Activated naive CD4-positive, alpha-beta T cell treated with anti-CD3 and anti-CD28 coated beads, Interleukin-2, amount 50 U/mL, for 72 hours (primary cell): Measurements from ENCODE around the gene CDKN2A. TPM values are rescaled to one million over a fixed set of nuclear protein-coding genes. Genes with fewer than 3 reads are reported as not detected.
A peak's percentile ranks its signal among the peaks of the same experiment; 100 is the strongest.

ENCODE experiments used
- ATAC-seq, 2 donors: fragments of 150-1000 bp; cut with Tn5 transposase; 2 replicates each; pipeline ENCODE4 v1.10.0; 2021; ENCODE audit warnings: mild to moderate bottlenecking in 2 of 2, moderate library complexity in 2 of 2
- DNase-seq, 2 donors: peaks; one replicate each; pipeline ENCODE4 v3.0.0; 2021 to 2022; ENCODE audit warnings: low spot score in 2 of 2
- H3K27ac Mint-ChIP-seq, 2 donors: one replicate each; pipeline ENCODE4 v1.8.0; 2022; ENCODE audit warnings: mild to moderate bottlenecking in 2 of 2, mixed read lengths in 2 of 2
- H3K36me3 Mint-ChIP-seq, 2 donors: one replicate each; pipeline ENCODE4 v1.8.0; 2022; ENCODE audit warnings: mixed read lengths in 2 of 2
- H3K9me3 Mint-ChIP-seq, 2 donors: one replicate each; pipeline ENCODE4 v1.8.0; 2022; ENCODE audit warnings: mixed read lengths in 2 of 2
- total RNA-seq, 2 donors: library from RNA; stranded (reverse); gene quantifications; one replicate each; pipeline ENCODE4 v1.2.3, GENCODE V29; 2022

Gene CDKN2A
- total RNA-seq, 2 donors from 2014 or later, result 0.43 to 0.68 TPM

- no peak overlapping the region for H3K27ac Mint-ChIP-seq
- ATAC-seq (no peak), DNase-seq (no peak)
- H3K9me3 Mint-ChIP-seq, result peaks cover 0 to 3% of the 10 kb centered on the region in 2 donors
- no peaks in the 10 kb centered on the region for H3K36me3 Mint-ChIP-seq
Measured at GRCh38 chr9:22010866-22011625, 16.9 kb upstream of the CDKN2A start.

GRCh38 chr9:22009506-22009867 lies 15.3 kb upstream of the CDKN2A start:
- H3K9me3 Mint-ChIP-seq, result peaks cover 0 to 3% of the 10 kb centered on the region in 2 donors
- no peak overlapping the region for H3K27ac Mint-ChIP-seq
- DNase-seq, result no peak
- H3K36me3 Mint-ChIP-seq, result peaks cover 0 to 11% of the 10 kb centered on the region in 2 donors
- peak in 1 of 2 donors; percentile 32 for ATAC-seq

DNA sequence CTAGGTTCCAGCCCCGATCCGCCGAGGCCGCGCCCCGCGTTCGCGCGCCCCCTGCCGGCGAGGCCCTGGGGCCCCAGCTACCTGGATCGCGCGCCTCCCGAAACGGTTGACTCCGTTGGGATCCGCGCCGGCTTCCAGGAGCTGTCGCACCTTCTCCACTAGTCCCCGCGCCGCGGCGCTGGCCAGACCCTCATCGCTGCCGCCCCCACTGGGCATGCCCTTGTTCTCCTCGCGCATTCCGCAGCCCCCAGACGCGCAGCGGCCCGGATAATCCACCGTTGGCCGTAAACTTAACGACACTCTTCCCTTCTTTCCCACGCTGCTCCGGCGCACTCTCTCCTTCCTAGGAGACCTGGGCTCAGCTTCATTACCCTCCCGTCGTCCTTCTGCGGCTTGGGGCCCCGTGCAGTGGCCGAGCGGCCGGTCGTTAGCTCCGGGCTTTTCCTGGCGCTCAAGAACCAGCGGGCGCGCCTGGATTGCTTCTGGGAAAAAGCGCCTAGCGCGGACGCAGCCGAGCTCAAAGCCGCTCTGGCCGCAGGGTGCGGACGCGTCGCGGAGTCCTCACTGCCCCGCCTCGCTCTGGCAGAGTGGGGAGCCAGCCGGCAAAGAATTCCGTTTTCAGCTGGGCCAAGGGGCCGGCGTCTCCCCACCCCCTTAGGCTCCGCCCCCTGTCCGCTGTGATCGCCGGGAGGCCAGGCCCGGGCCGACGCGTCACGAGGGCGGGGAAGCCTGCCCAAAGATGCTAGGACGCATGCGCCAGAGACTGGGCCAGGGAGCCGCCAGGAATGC lies 14.7 kb upstream of the CDKN2A start, which contains the start of gene CDKN2B:
Gene CDKN2B (minus strand): TSS at position 589 of the 789 bp plus-strand sequence. CDS start 352 bp downstream, at position 237.
- Mint-ChIP-seq H3K27ac (no peak within 1 kb of the TSS), H3K36me3 (peaks cover 0 to 11% of the 10 kb centered on the region in 2 donors), H3K9me3 (peaks cover 0 to 3% of the 10 kb centered on the region in 2 donors)
- DNase-seq, result peak; percentile 66 to 85
- peak; percentile 88 to 89 for ATAC-seq

DNA sequence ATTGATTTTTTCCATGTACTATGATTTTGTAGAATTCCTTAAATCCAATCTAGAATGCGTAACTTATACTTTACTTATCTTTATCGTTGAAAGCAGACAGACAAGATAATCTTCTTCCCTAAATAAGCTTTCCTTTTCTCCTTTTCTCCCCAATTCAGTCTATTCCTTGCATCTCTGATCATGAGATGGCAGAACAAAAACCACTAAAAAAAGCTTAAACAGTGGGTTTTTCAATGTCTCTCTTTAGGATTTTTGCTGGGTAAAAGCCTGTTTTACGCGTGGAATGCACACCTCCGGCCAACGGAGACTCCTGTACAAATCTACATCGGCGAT lies 14.2 kb upstream of the CDKN2A start:
- Mint-ChIP-seq H3K27ac (no peak overlapping the region), H3K9me3 (peaks cover 0 to 3% of the 10 kb centered on the region in 2 donors), H3K36me3 (peaks cover 0 to 11% of the 10 kb centered on the region in 2 donors)
- ATAC-seq (no peak), DNase-seq (no peak)

DNA sequence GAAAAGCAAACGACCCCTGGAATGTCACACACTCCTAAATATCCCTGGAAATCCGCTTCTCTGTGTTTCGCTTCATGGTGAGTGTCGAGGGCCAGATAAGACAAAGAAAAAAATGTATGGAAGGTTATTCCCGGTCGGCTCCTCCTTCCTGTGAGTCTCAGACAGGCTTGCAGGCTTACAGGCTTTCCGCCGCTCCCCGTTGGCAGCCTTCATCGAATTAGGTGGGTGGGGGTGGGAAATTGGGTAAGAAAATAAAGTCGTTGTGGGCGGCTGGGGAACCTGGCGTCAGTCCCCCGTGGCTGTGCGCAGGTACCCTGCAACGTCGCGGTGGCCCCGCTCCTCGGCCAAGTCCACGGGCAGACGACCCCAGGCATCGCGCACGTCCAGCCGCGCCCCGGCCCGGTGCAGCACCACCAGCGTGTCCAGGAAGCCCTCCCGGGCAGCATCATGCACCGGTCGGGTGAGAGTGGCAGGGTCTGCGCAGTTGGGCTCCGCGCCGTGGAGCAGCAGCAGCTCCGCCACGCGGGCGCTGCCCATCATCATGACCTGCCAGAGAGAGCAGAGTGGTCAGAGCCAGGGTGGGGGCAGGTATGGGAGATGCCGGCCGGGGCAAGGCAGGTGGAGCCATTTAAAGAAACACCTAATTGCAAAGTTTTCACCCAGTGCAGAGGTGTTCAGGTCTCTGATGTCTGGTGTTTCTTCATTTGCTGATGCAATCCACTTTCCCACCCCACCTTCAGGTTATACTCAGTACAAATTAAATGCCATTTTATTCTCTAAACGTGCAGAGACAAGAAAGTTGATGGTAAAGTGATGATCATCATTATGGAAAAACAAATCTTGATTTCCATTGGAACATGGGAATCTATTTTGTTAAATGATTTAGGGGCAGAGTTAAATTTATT lies 11.8 kb upstream of the CDKN2A start:
- no peak for ATAC-seq
- Mint-ChIP-seq H3K36me3 (peaks cover 0 to 11% of the 10 kb centered on the region in 2 donors), H3K27ac (no peak overlapping the region), H3K9me3 (no peaks in the 10 kb centered on the region)
- no peak for DNase-seq

DNA sequence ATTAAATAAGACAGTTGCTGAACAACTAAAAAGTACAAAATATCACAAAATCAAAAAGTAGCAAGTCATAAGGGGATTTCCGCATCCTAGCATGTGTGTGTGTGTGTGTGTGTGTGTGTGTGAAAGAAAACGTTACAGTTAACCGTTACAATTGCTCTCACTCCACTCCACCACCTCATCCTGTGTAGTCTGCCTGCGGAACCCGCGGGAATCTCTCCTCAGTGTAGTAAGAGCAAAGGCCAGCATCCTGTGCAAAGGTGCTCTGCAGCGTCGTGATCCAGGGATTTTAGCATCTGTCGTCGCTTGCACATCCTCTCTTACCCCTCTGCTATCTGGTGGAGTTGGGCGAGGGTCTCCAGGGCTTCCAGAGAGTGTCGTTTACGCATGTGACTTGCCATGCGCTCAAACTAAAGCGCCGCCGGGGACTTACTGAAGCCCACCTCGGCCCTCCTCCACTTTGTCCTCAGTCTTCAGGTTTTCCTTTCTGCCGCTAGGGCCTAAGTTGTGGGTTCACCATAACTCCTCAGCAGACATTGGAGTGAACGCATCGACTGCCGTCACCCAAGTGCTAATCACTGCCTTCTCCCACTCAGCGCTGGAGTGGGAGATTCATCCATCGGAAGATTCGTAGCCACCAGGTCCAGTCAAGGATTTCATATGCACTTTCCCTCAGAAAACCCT lies 11.0 kb upstream of the CDKN2A start:
- no peaks in the 10 kb centered on the region for H3K9me3 Mint-ChIP-seq
- peaks cover 0 to 11% of the 10 kb centered on the region in 2 donors for H3K36me3 Mint-ChIP-seq
- ATAC-seq (no peak), DNase-seq (no peak)
- peak overlapping the region in 1 of 2 donors; percentile 24 for H3K27ac Mint-ChIP-seq

- Mint-ChIP-seq H3K27ac (no peak overlapping the region), H3K36me3 (peaks cover 0 to 11% of the 10 kb centered on the region in 2 donors), H3K9me3 (no peaks in the 10 kb centered on the region)
- ATAC-seq, result no peak
- no peak for DNase-seq
Measured at GRCh38 chr9:22002038-22002437, 7.8 kb upstream of the CDKN2A start.

DNA sequence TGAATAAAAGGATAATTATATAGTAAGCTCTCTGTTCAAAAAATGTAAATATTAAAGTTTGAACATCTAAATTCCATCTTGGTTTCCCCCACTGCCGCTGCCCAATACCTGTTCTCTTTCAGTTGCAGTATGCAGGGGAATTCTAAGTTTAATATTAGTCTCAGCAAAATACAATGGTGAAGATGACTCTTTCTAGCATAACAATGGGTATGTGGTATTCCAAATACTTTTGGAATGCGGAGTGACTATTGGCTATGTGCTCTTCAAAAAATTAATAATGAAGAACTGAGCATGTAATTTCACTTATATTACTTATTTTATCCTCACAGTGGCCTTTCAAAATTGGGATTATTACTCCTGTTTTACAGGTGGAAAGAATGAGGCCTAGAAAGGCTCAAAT lies 3.8 kb upstream of the CDKN2A start:
- DNase-seq (no peak), ATAC-seq (no peak)
- Mint-ChIP-seq H3K27ac (no peak overlapping the region), H3K9me3 (no peaks in the 10 kb centered on the region), H3K36me3 (no peaks in the 10 kb centered on the region)

DNA sequence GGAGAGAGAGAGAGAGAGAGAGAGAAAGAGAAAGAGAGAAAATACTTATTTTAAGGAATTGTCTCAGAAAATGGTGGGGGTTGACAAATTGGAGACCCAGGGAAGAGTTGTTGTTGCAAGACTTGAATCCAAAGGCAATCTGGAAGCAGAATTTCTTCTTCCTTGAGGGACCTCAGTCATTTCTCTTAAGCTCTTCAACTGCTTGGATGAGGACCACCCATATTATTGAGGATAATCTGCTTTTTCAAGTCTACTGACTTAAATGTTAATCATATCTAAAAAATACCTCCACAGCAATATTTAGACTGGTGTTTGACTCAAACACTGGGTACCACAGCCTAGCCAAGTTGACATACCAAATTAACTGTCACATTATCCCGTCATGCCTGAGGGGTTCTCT lies 3.3 kb upstream of the CDKN2A start:
- DNase-seq, result no peak
- Mint-ChIP-seq H3K9me3 (no peaks in the 10 kb centered on the region), H3K27ac (no peak overlapping the region), H3K36me3 (no peaks in the 10 kb centered on the region)
- ATAC-seq, result no peak

DNA sequence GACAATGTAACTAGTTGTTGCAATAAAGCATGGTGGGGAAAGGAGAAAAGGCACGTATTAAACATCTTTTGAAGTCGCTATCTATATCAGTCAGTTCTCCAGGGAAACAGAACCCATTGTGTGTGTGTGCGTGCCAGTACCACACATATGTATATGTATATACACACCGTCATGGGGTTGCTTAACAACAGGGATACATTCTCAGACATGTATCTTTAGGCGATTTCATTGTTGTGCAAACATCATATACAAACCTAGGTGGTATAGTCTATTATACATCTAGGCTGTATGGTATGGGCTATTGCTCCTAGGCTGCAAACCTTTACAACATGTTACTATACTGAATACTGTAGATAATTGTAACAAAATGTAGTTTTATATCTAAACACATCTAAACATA lies 2.7 kb upstream of the CDKN2A start:
- ATAC-seq (no peak), DNase-seq (no peak)
- Mint-ChIP-seq H3K27ac (no peak overlapping the region), H3K36me3 (no peaks in the 10 kb centered on the region), H3K9me3 (no peaks in the 10 kb centered on the region)

DNA sequence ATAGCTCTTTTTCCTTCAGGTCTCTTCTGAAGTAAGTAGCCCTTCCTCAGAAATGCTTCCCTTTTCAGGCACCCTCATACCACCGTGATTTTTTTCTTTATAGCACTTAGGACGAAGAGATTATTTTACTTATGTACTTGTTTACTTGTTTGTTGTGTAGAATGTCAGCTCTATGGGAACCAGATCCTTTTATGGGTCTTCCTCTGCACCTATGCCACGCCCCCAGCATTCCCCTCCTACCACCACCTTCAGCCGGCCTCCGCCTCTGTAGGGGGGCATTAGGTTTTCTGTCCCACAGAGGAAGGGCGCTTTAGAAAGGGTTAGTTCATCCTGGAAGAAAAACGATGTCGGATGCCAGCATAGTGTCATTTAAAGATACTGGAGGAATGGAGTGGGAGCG lies 2.2 kb upstream of the CDKN2A start:
- H3K9me3 Mint-ChIP-seq, result no peaks in the 10 kb centered on the region
- no peak for DNase-seq
- no peak for ATAC-seq
- H3K27ac Mint-ChIP-seq, result no peak overlapping the region
- no peaks in the 10 kb centered on the region for H3K36me3 Mint-ChIP-seq

DNA sequence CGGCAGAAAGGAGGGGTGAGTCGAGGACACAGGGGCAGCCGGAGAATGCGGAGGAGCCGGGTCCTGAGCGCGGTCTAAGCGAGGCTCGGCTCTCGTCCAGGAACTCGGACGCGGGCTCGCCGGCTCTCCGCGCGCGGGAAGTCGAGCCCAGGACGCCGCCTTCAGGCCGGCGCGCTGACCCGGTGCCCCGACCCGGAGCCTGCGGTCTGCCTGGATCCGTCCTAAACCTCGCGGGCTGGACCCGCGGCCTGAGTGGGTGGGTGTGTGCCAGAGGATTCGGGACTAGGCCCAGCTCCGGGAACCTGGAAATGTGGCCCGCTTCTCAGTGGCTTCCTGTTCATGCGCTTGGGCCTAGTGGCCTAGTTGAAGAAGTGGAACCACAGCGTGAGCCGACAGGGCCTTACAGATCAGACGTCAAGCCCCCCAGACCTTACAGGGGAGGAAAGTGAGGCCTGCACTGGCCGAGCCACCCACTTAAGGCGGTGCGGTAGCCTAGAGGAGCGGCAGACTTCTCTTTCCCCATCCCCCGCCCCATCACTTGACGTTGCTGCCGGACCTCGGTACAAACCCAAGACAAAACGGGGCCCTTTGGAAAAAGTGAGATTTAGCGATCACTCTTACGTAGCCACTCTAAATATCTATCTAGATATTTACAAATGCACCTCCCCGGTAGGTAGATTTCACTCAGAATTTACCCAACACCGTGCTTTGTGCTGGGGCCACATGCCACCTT lies 1.6 kb upstream of the CDKN2A start:
- no peaks in the 10 kb centered on the region for H3K36me3 Mint-ChIP-seq
- no peak for DNase-seq
- no peaks in the 10 kb centered on the region for H3K9me3 Mint-ChIP-seq
- ATAC-seq, result peak in 1 of 2 donors; percentile 23
- peak overlapping the region in 1 of 2 donors; percentile 76 for H3K27ac Mint-ChIP-seq

- Mint-ChIP-seq H3K9me3 (no peaks in the 10 kb centered on the region), H3K36me3 (peaks cover 0 to 3% of the 10 kb centered on the region in 2 donors), H3K27ac (peak overlapping the region; percentile 46 to 76)
- ATAC-seq, result peak; percentile 79 to 90
- DNase-seq, result peak; percentile 53 to 74
Measured at GRCh38 chr9:21995006-21995665, 944 bp upstream of the CDKN2A start.

GRCh38 chr9:21994556-21995005 lies 389 bp upstream of the CDKN2A start, which contains the start of gene CDKN2B-AS1:
CDKN2B-AS1 (plus strand) TSS chr9:21994791.
- ATAC-seq, result peak; percentile 64 to 69
- Mint-ChIP-seq H3K9me3 (no peaks in the 10 kb centered on the region), H3K36me3 (peaks cover 3 to 6% of the 10 kb centered on the region in 2 donors), H3K27ac (peak within 1 kb of the TSS; percentile 46 to 76)
- no peak for DNase-seq

GRCh38 chr9:21993007-21993406 lies 1.2 kb downstream of the CDKN2A start:
- DNase-seq, result no peak
- H3K36me3 Mint-ChIP-seq, result peaks cover 5 to 9% of the 10 kb centered on the region in 2 donors
- no peak overlapping the region for H3K27ac Mint-ChIP-seq
- no peak for ATAC-seq
- H3K9me3 Mint-ChIP-seq, result no peaks in the 10 kb centered on the region
